ENCODE data around the gene GDI2.

DNA sequence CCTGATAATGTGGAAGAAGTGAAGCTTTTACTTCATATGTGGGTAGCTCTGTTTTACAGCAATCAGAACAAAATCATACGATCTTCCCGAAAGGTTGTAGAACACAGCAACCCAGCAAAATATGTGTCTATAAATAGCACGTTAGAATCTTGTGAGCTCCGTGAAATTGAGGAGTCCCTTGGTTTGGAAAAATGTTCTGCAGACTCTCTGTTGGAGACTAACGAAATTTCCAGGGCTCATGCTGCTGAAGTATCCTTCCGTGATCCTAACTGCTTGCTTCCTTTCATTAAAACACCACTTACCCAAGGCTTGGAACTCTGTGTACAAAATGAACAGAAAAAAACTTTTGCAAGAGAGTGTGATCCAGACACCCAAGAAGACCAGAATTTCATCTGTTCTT, 71.1 kb downstream of the GDI2 start:
- TF ChIP-seq POLR2AphosphoS5 (IDR thresholded peaks at IDR 0.05) = no peak
- TF ChIP-seq, protein P1, sequence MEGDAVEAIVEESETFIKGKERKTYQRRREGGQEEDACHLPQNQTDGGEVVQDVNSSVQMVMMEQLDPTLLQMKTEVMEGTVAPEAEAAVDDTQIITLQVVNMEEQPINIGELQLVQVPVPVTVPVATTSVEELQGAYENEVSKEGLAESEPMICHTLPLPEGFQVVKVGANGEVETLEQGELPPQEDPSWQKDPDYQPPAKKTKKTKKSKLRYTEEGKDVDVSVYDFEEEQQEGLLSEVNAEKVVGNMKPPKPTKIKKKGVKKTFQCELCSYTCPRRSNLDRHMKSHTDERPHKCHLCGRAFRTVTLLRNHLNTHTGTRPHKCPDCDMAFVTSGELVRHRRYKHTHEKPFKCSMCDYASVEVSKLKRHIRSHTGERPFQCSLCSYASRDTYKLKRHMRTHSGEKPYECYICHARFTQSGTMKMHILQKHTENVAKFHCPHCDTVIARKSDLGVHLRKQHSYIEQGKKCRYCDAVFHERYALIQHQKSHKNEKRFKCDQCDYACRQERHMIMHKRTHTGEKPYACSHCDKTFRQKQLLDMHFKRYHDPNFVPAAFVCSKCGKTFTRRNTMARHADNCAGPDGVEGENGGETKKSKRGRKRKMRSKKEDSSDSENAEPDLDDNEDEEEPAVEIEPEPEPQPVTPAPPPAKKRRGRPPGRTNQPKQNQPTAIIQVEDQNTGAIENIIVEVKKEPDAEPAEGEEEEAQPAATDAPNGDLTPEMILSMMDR (IDR thresholded peaks at IDR 0.05) = no peak
- TF ChIP-seq POLR2A (IDR thresholded peaks at IDR 0.05) = no peak
- TF ChIP-seq EP300 (IDR thresholded peaks at IDR 0.05) = no peak

All from upper lobe of left lung (tissue), 4 donors.